ENCODE measurements around the gene IL11.

- no peak for TF ChIP-seq ZNF70 (CRISPR knock-in tag; IDR thresholded peaks at IDR 0.05)
- TF ChIP-seq, protein P1, sequence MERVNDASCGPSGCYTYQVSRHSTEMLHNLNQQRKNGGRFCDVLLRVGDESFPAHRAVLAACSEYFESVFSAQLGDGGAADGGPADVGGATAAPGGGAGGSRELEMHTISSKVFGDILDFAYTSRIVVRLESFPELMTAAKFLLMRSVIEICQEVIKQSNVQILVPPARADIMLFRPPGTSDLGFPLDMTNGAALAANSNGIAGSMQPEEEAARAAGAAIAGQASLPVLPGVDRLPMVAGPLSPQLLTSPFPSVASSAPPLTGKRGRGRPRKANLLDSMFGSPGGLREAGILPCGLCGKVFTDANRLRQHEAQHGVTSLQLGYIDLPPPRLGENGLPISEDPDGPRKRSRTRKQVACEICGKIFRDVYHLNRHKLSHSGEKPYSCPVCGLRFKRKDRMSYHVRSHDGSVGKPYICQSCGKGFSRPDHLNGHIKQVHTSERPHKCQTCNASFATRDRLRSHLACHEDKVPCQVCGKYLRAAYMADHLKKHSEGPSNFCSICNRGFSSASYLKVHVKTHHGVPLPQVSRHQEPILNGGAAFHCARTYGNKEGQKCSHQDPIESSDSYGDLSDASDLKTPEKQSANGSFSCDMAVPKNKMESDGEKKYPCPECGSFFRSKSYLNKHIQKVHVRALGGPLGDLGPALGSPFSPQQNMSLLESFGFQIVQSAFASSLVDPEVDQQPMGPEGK (CRISPR knock-in tag; IDR thresholded peaks at IDR 0.05; ENCODE audit: borderline replicate concordance), result no peak
- TF ChIP-seq GLIS3 (CRISPR knock-in tag; IDR thresholded peaks at IDR 0.05), result no peak
- no peak for TF ChIP-seq RARB (CRISPR knock-in tag; IDR thresholded peaks at IDR 0.05)
- TF ChIP-seq POU6F1 (CRISPR knock-in tag; IDR thresholded peaks at IDR 0.05; ENCODE audit: borderline replicate concordance, low read depth), result no peak
- TF ChIP-seq, protein P2, sequence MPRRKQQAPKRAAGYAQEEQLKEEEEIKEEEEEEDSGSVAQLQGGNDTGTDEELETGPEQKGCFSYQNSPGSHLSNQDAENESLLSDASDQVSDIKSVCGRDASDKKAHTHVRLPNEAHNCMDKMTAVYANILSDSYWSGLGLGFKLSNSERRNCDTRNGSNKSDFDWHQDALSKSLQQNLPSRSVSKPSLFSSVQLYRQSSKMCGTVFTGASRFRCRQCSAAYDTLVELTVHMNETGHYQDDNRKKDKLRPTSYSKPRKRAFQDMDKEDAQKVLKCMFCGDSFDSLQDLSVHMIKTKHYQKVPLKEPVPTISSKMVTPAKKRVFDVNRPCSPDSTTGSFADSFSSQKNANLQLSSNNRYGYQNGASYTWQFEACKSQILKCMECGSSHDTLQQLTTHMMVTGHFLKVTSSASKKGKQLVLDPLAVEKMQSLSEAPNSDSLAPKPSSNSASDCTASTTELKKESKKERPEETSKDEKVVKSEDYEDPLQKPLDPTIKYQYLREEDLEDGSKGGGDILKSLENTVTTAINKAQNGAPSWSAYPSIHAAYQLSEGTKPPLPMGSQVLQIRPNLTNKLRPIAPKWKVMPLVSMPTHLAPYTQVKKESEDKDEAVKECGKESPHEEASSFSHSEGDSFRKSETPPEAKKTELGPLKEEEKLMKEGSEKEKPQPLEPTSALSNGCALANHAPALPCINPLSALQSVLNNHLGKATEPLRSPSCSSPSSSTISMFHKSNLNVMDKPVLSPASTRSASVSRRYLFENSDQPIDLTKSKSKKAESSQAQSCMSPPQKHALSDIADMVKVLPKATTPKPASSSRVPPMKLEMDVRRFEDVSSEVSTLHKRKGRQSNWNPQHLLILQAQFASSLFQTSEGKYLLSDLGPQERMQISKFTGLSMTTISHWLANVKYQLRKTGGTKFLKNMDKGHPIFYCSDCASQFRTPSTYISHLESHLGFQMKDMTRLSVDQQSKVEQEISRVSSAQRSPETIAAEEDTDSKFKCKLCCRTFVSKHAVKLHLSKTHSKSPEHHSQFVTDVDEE (CRISPR knock-in tag; IDR thresholded peaks at IDR 0.05), result no peak
- TF ChIP-seq ZNF8 (CRISPR knock-in tag; IDR thresholded peaks at IDR 0.05), result no peak
- no peak for TF ChIP-seq ISL1 (CRISPR knock-in tag; IDR thresholded peaks at IDR 0.05)
These were observed 14.1 kb upstream of the IL11 start, which contains the start of gene TMEM238 for GRCh38 chr19:55384131-55384919.
